Neural crest cell (in vitro differentiated cells): ENCODE data around the gene FBLN2. TPM values are rescaled to one million over a fixed set of nuclear protein-coding genes. Genes with fewer than 3 reads are reported as not detected.

Experiments used
- DNase-seq: peaks from one replicate; pipeline ENCODE4 v3.0.0; 2021; ENCODE audit warnings: low read depth, mixed read lengths, low spot score
- H3K27ac Mint-ChIP-seq: one replicate; pipeline ENCODE4 v1.8.0; 2021; ENCODE audit warnings: mild to moderate bottlenecking, mixed read lengths; ENCODE audit not compliant: unreplicated experiment
- H3K27me3 Mint-ChIP-seq: 2 replicates; pipeline ENCODE4 v1.8.0; 2021; ENCODE audit warnings: low read depth, mild to moderate bottlenecking, mixed read lengths
- H3K36me3 Mint-ChIP-seq: 2 replicates; pipeline ENCODE4 v1.8.0; 2021; ENCODE audit warnings: low read depth, mild to moderate bottlenecking, mixed read lengths
- H3K4me1 Mint-ChIP-seq: 2 replicates; pipeline ENCODE4 v1.8.0; 2021; ENCODE audit warnings: mixed read lengths
- H3K4me3 Mint-ChIP-seq: one replicate; pipeline ENCODE4 v1.8.0; 2021; ENCODE audit warnings: mild to moderate bottlenecking, mixed read lengths
- H3K9me3 Mint-ChIP-seq: 2 replicates; pipeline ENCODE4 v1.8.0; 2021; ENCODE audit warnings: mixed read lengths
- total RNA-seq: library from RNA; stranded (reverse); gene quantifications from 2 replicates; pipeline ENCODE4 v1.2.1, GENCODE V29; 2021
- TF ChIP-seq, protein P1 (sequence below): fragments of 200-600 bp; sonication (generic); conservative IDR thresholded peaks from 2 replicates; pipeline ENCODE4 v1.5.0; 2021; ENCODE audit warnings: antibody characterized with exemption, mild to moderate bottlenecking

FBLN2 gene
- total RNA-seq, 1 donor from 2014 or later, result 6.3 TPM

DNA sequence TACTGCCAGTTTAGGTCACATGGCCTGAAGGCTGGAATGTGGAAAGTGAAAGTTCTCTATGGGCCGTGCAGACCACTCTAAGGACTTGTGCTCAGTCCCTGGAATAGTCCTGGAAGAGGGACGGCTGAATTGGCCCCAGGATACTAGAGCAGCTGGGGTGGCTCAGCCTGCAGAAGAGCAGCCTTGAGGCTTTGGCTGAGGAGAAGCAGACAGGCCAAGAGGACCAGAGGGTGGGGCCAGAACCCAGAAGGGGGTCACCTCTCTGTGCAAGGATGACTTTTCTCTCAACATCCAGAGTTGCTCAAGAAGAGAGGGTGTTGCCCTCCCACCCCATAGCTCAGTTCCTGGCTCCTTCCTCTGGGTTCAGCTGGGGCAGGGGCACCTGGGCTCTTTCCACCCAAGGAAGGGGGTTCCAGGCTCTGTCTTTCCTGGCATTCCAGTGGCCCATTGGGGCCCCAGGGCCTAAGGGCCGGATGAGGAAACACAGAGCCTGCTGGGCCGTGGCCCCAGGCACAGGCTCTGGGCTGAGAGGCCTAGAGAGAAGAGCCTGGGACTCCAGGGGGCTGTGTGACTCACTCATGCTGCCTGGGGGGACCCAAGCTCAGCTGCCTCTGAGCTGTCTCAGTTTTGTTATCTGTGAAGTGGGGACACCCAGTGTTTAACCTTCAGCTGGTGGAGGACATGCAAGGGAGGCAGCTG, 8.5 kb upstream of the FBLN2 start:
- H3K36me3 Mint-ChIP-seq, result no peaks in the 10 kb centered on the region
- peaks cover 2% of the 10 kb centered on the region for H3K9me3 Mint-ChIP-seq
- DNase-seq, result no peak
- TF ChIP-seq, protein P1, sequence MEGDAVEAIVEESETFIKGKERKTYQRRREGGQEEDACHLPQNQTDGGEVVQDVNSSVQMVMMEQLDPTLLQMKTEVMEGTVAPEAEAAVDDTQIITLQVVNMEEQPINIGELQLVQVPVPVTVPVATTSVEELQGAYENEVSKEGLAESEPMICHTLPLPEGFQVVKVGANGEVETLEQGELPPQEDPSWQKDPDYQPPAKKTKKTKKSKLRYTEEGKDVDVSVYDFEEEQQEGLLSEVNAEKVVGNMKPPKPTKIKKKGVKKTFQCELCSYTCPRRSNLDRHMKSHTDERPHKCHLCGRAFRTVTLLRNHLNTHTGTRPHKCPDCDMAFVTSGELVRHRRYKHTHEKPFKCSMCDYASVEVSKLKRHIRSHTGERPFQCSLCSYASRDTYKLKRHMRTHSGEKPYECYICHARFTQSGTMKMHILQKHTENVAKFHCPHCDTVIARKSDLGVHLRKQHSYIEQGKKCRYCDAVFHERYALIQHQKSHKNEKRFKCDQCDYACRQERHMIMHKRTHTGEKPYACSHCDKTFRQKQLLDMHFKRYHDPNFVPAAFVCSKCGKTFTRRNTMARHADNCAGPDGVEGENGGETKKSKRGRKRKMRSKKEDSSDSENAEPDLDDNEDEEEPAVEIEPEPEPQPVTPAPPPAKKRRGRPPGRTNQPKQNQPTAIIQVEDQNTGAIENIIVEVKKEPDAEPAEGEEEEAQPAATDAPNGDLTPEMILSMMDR, result no peak
- peaks cover 19% of the 10 kb centered on the region for H3K4me1 Mint-ChIP-seq
- H3K27me3 Mint-ChIP-seq, result no peaks in the 10 kb centered on the region
- H3K27ac Mint-ChIP-seq, result no peak overlapping the region
- no peak overlapping the region for H3K4me3 Mint-ChIP-seq

DNA sequence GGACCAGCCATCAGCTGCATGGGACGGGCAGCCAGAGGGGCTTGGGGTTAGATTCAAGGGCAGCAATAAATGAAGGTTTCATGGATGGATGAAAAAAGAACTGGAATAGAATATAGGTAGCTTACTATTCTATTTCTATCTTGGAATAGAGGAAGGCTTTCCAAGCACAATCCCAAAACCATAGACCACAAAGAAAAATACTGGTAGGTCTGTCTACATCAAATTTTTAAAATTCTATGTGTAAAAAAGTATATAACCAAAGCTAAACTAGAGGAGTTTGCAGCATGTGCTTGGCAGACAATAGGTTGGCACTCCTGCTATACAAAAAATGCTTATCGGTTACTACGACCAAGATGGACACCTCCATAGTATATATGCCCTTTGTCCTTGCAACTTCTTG, 7.2 kb upstream of the FBLN2 start:
- H3K4me3 Mint-ChIP-seq, result no peak overlapping the region
- peaks cover 8% of the 10 kb centered on the region for H3K4me1 Mint-ChIP-seq
- DNase-seq, result no peak
- no peak overlapping the region for H3K27ac Mint-ChIP-seq
- TF ChIP-seq, protein P1, result no peak
- peaks cover 2% of the 10 kb centered on the region for H3K9me3 Mint-ChIP-seq
- no peaks in the 10 kb centered on the region for H3K27me3 Mint-ChIP-seq
- H3K36me3 Mint-ChIP-seq, result no peaks in the 10 kb centered on the region

DNA sequence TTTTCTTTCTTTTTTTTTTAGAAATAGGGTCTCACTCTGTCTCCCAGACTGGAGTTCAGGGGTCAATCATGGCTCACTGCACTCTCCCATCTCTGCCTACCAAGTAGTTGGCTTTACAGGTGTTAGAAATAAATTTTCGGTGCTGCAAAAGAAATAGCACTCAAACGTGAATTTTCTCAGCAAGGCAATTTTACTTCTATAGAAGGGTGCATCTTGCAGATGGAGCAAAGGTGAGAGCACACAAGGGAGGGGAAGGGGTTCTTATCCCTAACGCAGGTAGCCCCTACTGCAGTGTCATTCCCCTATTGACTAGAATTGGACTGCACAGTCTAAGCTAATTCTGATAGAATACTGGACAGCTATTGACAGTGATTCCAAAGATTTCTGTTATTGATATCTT, 6.8 kb upstream of the FBLN2 start:
- H3K36me3 Mint-ChIP-seq, result no peaks in the 10 kb centered on the region
- H3K4me1 Mint-ChIP-seq, result peaks cover 8% of the 10 kb centered on the region
- H3K27ac Mint-ChIP-seq, result no peak overlapping the region
- peaks cover under 1% of the 10 kb centered on the region for H3K27me3 Mint-ChIP-seq
- peaks cover 2% of the 10 kb centered on the region for H3K9me3 Mint-ChIP-seq
- no peak overlapping the region for H3K4me3 Mint-ChIP-seq
- TF ChIP-seq, protein P1, result no peak
- no peak for DNase-seq

DNA sequence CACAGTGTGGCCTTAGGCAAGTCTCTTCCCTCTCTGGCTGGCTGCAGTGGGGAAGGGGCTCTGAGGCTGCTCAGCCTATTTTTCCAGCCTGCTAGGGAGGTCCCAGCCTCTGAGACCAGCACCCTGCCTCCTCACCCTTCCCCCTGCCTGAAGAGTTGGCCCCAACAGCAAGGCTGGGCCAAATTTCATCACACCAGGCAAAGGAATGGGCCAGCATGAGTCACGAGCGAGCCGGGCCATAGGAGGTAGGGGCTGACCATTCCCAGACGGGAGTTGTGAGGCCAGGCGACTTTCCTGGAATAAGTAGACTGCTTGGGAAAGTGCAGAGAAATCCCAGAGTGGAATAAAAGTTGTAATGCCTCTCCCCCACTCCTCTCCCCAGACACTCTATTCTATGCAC, 5.7 kb upstream of the FBLN2 start:
- H3K27me3 Mint-ChIP-seq, result peaks cover 6% of the 10 kb centered on the region
- no peak overlapping the region for H3K4me3 Mint-ChIP-seq
- H3K27ac Mint-ChIP-seq, result no peak overlapping the region

DNA sequence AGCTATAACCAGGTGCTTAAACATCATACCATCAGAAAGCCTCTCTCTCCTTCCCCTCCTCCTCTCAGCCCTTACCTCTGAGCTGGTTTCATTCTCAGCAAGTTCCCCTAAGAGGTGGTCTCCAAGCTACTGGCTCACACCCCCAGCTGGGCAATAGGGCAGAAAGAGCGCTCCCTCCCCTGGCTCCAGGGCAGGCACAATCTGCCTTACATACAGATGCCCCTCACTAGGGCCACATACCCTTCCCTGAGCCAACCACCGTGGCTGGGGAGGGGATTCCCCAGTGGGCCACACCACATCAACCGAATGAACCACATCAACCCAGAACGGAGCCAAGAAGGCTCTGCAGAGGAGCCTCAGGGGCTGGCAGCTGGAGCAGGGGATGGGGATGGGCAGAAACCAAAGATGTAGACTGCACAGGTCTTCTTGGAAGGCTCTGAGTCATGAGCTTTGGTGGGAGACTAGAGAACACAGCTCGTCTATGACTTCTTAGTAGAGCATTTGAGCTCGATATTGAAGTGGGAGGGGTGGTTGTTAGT, 4.6 kb upstream of the FBLN2 start:
- Mint-ChIP-seq H3K9me3 (no peaks in the 10 kb centered on the region), H3K36me3 (no peaks in the 10 kb centered on the region), H3K27ac (no peak overlapping the region), H3K4me1 (peaks cover 14% of the 10 kb centered on the region), H3K4me3 (no peak overlapping the region), H3K27me3 (peaks cover 9% of the 10 kb centered on the region)
- DNase-seq, result no peak
- TF ChIP-seq, protein P1, result no peak

More for the DNA sequence above, 5.7 kb upstream of the FBLN2 start:
- Mint-ChIP-seq H3K36me3 (no peaks in the 10 kb centered on the region), H3K9me3 (no peaks in the 10 kb centered on the region), H3K4me1 (peaks cover 12% of the 10 kb centered on the region)
- TF ChIP-seq, protein P1, result no peak
- no peak for DNase-seq
